COR-L47 (cell line): ENCODE results near the gene LRP1B.

ENCODE experiments used
- DNase-seq: peaks from one replicate; lab custom pipeline; 2025; lab: John Stamatoyannopoulos, UW

The LRP1B gene

DNA sequence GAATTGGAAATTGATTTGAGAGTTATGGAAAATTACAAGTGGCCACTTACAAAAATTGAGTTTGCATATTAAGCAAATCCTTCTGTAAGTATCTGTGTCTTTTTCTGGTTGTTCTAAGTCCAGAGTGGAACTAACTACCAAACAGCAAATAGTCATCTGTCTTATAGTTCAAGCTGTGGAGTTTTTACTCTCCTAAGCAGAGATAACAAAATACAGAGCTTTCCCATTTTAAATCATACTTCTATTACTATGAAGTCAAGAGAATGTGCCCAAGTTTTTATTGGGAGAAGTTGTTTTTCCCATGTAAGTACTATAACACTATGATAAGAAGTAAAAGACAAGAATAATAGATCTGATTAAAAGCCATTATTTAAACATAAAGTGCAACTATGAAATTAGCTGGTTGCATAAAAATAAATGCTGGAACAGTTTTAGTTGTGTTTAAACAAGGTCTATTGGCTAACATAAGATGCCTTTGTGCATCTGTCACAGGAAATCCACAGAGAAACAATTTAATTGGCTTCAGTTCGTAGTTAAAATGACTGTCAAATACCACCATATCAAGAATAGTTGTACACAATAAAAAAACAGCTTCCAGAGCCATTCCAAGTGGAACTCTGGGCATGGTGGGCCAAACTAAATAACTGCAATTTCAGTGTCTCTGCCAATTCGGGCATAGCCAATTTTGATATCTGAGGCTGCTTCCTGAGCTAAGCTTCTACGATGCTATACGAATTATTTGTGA is 1883.2 kb downstream of the LRP1B start:
- DNase-seq: no peak

DNA sequence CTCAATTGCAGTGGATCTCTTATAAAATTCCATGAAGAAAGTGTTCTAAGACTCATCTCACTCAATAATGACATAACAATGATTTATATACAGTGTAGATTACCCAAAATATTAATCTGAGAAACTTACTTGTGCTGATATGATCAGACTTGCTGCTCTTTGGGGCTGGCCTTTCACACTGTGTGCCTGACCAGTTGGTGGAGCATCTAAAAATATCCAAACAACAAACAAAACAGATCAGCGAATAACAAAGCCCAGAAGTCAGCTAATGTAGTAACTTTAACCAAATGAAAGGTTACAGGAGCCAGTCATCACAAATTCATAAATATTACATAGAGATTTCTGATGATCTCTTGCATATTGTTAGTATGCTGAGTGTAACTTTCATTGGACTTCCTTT is 1883.9 kb downstream of the LRP1B start:
- DNase-seq: no peak

DNA sequence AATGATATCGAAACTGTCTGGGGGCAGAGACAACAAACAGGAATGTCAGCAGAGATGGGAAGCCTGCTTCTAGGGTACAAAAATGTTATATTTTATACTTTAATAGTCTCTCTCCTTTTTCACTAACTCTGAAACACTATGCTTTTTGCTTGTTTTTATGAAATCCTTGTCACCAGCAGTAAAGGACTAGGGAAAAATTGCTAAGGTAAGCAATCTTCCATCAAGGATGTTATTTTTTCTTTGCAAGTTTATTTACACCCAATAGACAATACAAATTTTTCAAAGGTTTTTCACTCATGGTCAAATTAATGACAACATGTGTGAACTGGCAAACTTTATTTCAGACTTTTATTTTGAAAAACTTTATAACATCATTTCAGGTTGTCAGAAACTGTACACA is 1884.8 kb downstream of the LRP1B start:
- DNase-seq: no peak

DNA sequence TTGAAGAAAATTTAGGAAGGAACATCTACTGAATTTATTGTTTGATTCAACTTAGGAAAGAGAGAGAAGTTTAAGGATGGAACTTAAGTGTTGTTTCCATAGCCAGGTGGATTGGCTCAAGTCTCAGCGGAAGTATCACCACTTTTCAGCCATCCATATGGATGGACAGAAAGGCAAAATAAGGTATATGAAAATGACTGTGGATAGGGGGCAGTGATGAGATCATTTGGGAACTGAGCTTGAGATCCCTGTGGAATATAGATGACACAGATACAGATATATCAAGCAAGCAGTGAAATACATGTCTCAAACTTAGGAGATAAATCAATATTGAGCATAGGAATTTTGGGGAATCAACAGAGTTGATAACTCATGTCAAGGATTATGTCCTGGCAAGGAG is 1887.9 kb downstream of the LRP1B start:
- DNase-seq: no peak

DNA sequence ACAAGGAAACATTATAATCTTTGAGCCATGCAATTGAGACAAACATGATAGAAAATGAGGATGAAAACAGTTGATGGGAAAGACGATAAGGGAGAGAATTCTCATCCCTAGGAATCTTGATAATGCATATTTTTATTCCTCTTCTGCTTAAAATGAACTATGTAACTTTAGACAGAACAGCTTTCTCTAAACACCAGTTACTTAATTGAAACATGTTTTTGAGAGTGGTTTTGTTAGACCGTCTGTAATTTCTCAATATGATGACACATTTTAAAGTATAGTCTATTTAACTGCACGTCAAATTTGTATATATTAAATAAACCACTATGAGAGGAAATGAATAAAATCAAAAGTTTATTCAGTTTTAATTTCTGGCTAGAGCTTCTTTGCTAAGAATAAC is 1896.7 kb downstream of the LRP1B start:
- DNase-seq: no peak

DNA sequence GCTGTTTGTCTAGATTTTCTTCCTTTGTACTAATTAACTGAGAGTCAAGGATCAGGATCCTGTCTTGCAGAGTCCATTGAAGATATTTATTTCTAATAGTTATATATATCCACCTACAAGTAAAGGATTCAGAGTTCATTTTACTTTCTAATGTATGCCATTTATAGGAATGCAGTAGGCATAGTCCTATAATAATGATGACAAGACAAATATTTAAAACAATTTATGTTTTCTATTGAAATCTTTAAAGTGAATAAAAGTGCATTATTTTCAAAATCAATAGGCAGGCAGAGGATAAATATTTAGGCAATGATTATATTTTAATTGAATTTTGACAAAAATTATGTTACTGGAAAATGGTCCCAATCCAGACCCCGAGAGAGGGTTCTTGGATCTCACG is 1919.9 kb downstream of the LRP1B start:
- DNase-seq: no peak

DNA sequence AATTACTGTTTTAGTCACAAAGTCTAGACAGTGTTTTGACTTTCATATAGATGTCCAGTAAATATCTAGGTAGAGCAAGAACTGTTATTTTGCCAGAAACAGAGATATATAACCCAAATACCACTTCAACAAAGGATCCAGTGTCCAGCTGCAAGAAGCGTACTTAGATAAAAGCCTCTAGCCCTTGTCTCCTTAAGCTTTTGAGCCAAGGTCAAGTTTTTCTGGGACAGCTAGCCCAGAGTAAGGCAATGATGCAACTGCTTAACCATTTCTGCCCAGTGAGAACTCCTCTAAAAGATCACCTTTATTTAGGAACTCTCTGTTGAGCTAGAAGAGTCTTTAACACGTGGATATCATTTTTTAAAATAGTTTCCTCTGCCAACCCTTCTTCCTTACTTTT is 1925.7 kb downstream of the LRP1B start:
- DNase-seq: no peak

DNA sequence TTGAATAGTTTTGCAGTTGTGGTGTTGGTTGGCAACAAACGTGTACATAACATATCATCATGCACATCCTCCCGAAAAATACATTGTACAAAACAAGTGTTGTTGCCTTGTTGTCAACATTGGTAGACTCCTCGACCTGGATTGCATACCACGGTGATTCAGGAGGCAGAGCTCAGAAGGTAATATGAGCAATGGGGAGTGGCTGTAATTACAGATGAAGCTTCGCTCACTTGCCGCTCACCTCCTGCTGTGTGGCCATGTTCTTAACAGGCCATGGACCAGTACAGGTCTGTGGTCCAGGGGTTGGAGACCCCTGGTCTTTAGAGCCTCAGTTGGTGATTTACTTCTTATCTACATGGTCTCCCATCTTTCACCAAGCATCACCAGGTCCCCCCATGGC is 1927.5 kb downstream of the LRP1B start:
- no peak for DNase-seq

DNA sequence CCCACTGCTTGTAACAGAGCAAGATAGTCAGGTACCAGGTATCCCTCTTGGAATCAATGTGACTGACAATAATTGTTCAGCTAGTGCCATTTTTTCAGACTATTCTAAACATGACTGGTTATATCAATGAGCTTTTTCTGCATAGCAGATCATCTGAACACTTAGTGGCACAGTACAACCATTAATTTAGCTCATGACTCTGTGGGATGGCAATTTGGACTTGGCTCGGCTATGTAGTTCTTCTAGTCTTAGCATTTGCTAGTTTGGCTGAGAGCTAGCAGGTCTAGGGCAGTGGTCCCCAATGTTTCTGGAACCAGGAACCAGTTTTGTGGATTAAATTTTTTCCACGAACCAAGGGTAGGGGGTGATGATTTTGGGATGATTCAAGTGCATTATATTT is 1929.2 kb downstream of the LRP1B start:
- no peak for DNase-seq

DNA sequence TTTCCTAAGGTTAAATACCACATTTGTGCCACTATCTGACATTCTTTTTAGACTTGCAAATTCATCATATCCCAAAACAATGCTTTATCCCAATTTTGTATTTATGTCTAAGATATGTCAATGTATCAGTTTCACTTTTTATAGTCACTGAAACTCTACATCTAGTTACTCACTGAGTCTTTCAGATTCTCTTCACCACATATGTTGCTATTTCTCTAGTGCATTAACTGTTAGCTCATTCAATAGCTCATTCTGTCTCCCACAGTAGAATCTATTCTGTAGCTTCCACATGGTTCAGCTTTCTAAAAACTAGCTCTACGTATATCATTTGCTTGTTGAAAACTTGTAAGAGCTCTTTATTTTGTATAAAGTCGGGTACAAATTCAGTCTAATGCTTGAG is 1930.1 kb downstream of the LRP1B start:
- DNase-seq: no peak

DNA sequence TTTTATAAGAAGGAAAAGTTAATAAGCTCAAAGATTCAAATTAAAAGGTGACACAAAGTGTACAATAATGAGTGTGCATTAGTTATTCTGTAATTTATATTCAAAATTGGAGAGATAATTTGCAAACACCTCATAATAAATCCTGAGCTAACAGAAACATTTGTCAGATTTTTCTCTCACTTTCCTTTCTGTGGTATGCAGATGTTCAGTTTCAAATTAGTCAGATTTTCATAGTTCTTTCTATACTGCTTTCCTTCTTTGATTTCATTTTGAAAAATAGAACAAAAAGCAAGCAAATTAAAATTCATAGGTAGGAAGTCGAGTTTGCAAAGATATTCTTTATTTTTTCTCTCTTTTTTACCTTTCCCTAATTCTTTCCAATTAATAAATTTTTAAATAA is 1930.5 kb downstream of the LRP1B start:
- no peak for DNase-seq

DNA sequence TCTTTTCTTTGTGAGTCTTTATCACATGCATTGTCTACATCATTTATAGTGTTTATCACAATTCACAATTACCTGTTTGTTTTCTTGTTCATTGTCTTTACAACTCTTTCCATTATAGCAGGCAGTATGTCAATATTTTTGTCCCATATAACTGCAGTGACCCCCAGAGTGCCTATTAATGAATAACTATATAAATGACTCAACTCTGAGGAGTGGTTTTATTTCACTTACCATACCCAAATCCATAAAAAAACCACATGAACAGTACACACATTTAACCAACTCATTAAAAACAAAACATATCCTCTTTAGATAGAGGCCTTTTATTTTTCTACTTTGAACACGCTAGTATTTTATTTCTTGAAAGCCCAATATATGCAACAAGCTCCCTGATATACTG is 1931.5 kb downstream of the LRP1B start:
- no peak for DNase-seq

DNA sequence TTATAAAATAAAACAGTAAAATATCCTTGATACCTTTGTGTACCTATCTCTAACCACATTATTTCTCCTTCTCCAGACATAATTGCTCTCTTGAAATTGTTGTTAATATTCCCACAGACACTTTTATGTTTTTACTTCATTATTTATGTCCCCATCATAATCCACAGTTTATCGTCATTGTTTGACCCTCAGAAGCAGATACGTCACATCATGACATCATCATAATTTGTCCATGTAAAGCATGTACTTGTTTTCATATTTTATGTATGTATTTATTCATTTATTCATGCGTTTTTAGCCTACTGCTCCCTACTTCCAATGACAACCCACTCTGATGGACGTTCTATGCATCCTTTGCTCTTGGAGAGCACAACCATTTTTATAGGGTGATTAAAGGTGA is 1943.7 kb downstream of the LRP1B start:
- DNase-seq: no peak

DNA sequence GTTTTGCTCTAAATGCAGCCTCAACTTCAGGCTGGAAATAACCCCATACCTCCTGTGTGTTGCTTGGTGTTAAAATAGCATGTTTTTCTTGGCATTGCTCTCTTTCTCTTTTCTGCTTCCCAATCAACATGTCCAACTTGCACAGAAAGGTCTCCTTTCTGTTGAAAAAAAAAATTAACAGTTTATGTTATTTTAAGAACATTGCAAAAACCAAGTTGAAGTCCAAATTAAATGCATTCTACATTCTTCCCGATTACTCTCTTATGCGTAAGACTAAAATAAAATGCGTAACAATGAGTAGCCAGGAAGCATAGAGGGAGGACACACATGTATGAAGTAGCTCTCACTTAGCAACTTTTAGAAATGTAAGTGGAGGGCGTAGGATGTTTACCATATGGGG is 1944.5 kb downstream of the LRP1B start:
- DNase-seq: no peak

DNA sequence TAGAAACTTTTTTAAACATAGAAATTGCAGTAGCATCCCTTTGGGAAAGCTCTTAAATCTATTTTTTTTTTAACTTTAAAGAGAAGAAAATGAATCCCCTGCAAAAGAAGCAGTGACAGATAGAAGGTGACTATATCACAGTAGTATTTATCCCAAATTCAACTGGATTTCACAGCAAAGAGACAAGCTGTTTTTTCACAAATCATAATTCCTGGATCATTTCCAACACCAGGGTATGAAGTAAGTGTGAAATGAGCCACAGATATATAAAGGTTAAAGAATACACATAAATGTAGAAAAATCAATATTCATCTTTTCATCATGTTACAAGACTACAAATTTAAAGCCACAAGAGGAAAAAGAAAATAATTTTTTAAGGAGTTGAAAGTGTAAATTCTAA is 1945.7 kb downstream of the LRP1B start:
- DNase-seq: no peak

DNA sequence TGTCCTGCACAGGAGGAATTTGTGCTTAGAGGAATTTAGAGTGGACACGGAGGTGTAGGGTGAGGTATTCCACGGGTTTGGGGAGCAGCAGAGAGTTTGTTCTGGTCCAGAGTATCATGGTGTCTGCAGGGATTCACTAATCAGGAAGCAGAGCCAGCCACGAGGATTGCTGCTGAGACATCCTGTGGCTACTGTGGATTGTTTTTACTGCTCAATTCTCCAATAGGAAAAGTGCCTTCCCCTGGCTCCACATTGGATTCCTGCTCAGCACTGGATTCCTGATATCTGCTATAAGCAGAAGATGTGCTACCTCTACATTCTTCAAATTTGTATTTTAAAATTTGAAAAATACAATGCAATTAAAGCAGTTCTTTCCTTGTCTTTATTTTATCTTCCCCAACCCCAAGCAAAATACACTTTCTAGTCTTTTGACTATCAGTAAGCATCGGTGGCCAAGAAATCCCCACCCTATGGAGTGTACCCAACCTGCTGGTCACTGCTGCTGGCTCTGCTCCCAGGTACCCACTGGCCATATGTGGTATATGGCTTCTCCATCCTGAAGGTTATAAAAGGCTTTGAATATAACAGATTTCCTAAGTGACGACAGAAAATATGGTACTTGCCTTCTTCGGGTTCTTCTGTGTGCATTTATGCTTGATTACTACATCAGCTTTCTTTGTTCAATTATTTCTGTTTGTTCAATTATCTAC is 1947.6 kb downstream of the LRP1B start:
- DNase-seq: no peak
